WTC11 (cell line): Measurements from ENCODE around the gene INO80.

ENCODE experiments used
- ARID4B ChIP-seq: sonication (generic); formaldehyde crosslinking; IDR thresholded peaks from 2 replicates; pipeline ENCODE4 v1.8.0; 2023; ENCODE audit warnings: missing genetic modification reagents, mild to moderate bottlenecking, borderline replicate concordance
- ETV6 ChIP-seq: sonication (generic); formaldehyde crosslinking; IDR thresholded peaks from 2 replicates; pipeline ENCODE4 v1.8.1; 2022; ENCODE audit warnings: mild to moderate bottlenecking, missing genetic modification reagents
- FOXJ3 ChIP-seq: sonication (generic); formaldehyde crosslinking; IDR thresholded peaks from 2 replicates; pipeline ENCODE4 v1.9.0; 2021; ENCODE audit warnings: missing genetic modification reagents, mild to moderate bottlenecking, borderline replicate concordance
- FOXK1 ChIP-seq: sonication (generic); formaldehyde crosslinking; IDR thresholded peaks from 2 replicates; pipeline ENCODE4 v1.8.0; 2022; ENCODE audit warnings: mild to moderate bottlenecking, moderate library complexity, missing genetic modification reagents
- FOXP1 ChIP-seq: sonication (generic); formaldehyde crosslinking; IDR thresholded peaks from 2 replicates; pipeline ENCODE4 v1.8.0; 2022; ENCODE audit warnings: missing genetic modification reagents, mild to moderate bottlenecking, moderate library complexity, borderline replicate concordance
- IRF2 ChIP-seq: sonication (generic); formaldehyde crosslinking; IDR thresholded peaks from 2 replicates; pipeline ENCODE4 v1.8.0; 2022; ENCODE audit warnings: low read depth, missing genetic modification reagents, borderline replicate concordance
- NFE2L1 ChIP-seq: sonication (generic); formaldehyde crosslinking; IDR thresholded peaks from 2 replicates; pipeline ENCODE4 v1.8.1; 2023; ENCODE audit warnings: missing genetic modification reagents
- NR3C1 ChIP-seq: sonication (generic); formaldehyde crosslinking; conservative IDR thresholded peaks from 2 replicates; pipeline ENCODE4 v1.8.1; 2023; ENCODE audit warnings: low read depth, mild to moderate bottlenecking, missing genetic modification reagents
- PRDM15 ChIP-seq: sonication (generic); formaldehyde crosslinking; IDR thresholded peaks from 2 replicates; pipeline ENCODE4 v1.8.0; 2022; ENCODE audit warnings: missing genetic modification reagents
- SMAD4 ChIP-seq: sonication (generic); formaldehyde crosslinking; IDR thresholded peaks from 2 replicates; pipeline ENCODE4 v1.8.0; 2022; ENCODE audit warnings: mild to moderate bottlenecking, missing genetic modification reagents
- TCF7 ChIP-seq: sonication (generic); formaldehyde crosslinking; IDR thresholded peaks from 2 replicates; pipeline ENCODE4 v1.8.0; 2022; ENCODE audit warnings: mild to moderate bottlenecking, low read depth, missing genetic modification reagents, moderate library complexity
- ZBTB21 ChIP-seq: sonication (generic); formaldehyde crosslinking; IDR thresholded peaks from 2 replicates; pipeline ENCODE4 v1.8.1; 2023; ENCODE audit warnings: mild to moderate bottlenecking, missing genetic modification reagents, borderline replicate concordance
- TF ChIP-seq, protein P1 (sequence below): fragments of 200-600 bp; IDR thresholded peaks from 2 replicates; pipeline ENCODE4 v1.8.0; 2022; ENCODE audit warnings: antibody characterized with exemption
- TF ChIP-seq, protein P2 (sequence below): sonication (generic); formaldehyde crosslinking; IDR thresholded peaks from 2 replicates; pipeline ENCODE4 v1.8.1; 2022; ENCODE audit warnings: low read depth, mild to moderate bottlenecking, moderate library complexity, missing genetic modification reagents, borderline replicate concordance

DNA sequence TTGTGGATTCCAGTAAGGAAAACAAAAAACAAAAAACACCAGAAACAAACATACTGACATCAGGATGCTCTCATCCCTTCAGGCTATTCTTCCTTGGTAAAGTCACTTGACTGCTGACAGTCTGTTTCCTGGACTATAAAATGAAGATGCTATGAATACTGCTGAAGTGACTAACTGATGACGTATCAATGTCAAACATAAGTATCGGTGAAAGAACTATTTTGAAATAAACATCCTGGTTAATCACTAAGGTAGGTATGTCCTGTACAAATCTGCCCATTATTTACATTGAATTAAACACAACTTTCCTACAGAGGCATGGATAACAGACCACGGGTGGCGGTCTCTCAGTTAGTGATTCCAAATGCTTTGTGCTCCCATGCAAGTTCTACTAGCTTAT lies 116.9 kb downstream of the INO80 start:
- no peak for TF ChIP-seq ARID4B (CRISPR knock-in tag)
- TF ChIP-seq, protein P1, sequence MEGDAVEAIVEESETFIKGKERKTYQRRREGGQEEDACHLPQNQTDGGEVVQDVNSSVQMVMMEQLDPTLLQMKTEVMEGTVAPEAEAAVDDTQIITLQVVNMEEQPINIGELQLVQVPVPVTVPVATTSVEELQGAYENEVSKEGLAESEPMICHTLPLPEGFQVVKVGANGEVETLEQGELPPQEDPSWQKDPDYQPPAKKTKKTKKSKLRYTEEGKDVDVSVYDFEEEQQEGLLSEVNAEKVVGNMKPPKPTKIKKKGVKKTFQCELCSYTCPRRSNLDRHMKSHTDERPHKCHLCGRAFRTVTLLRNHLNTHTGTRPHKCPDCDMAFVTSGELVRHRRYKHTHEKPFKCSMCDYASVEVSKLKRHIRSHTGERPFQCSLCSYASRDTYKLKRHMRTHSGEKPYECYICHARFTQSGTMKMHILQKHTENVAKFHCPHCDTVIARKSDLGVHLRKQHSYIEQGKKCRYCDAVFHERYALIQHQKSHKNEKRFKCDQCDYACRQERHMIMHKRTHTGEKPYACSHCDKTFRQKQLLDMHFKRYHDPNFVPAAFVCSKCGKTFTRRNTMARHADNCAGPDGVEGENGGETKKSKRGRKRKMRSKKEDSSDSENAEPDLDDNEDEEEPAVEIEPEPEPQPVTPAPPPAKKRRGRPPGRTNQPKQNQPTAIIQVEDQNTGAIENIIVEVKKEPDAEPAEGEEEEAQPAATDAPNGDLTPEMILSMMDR, result no peak
- TF ChIP-seq SMAD4 (CRISPR knock-in tag), result no peak
- TF ChIP-seq NR3C1 (CRISPR knock-in tag), result no peak
- no peak for TF ChIP-seq TCF7 (CRISPR knock-in tag)
- TF ChIP-seq, protein P2, sequence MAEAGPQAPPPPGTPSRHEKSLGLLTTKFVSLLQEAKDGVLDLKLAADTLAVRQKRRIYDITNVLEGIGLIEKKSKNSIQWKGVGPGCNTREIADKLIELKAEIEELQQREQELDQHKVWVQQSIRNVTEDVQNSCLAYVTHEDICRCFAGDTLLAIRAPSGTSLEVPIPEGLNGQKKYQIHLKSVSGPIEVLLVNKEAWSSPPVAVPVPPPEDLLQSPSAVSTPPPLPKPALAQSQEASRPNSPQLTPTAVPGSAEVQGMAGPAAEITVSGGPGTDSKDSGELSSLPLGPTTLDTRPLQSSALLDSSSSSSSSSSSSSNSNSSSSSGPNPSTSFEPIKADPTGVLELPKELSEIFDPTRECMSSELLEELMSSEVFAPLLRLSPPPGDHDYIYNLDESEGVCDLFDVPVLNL (CRISPR knock-in tag), result no peak
- no peak for TF ChIP-seq FOXP1
- no peak for TF ChIP-seq PRDM15
- TF ChIP-seq ETV6 (CRISPR knock-in tag), result no peak
- TF ChIP-seq ZBTB21, result no peak
- no peak for TF ChIP-seq FOXK1 (CRISPR knock-in tag)
- TF ChIP-seq IRF2 (CRISPR knock-in tag), result no peak
- no peak for TF ChIP-seq FOXJ3 (CRISPR knock-in tag)
- TF ChIP-seq NFE2L1 (CRISPR knock-in tag), result no peak
